AML-193 (cell line): ENCODE data around the gene MRPL28.
"Not testable (repeated sequence)": the region's sequence is repeated elsewhere in the genome, so short reads cannot be mapped to it uniquely, and the experiment has no call there.

Source experiments
- DNase-seq, 2 experiments: peaks; one replicate each; lab custom pipeline; 2025; lab: John Stamatoyannopoulos, UW

MRPL28 gene

DNA sequence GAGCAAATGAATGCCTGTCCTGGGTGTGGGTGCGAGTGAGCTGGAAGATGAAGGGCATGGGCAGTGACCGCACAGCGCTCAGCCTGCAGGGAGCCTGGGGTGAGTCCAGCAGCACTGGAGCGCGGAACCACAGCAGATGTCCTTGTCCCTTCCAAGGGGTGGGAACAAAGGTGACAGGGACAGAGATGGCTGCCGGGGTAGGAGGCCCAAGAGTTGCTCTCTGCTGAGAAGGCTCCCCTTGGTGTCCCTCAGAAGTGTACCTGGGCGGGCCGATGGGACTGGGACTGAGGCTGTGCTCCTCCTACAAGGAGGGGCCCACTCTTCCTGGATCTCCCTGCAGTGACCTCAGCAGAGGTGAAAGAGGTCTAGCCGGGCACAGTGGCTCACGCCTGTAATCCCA is 19.0 kb upstream of the MRPL28 start:
- DNase-seq, result no peak

DNA sequence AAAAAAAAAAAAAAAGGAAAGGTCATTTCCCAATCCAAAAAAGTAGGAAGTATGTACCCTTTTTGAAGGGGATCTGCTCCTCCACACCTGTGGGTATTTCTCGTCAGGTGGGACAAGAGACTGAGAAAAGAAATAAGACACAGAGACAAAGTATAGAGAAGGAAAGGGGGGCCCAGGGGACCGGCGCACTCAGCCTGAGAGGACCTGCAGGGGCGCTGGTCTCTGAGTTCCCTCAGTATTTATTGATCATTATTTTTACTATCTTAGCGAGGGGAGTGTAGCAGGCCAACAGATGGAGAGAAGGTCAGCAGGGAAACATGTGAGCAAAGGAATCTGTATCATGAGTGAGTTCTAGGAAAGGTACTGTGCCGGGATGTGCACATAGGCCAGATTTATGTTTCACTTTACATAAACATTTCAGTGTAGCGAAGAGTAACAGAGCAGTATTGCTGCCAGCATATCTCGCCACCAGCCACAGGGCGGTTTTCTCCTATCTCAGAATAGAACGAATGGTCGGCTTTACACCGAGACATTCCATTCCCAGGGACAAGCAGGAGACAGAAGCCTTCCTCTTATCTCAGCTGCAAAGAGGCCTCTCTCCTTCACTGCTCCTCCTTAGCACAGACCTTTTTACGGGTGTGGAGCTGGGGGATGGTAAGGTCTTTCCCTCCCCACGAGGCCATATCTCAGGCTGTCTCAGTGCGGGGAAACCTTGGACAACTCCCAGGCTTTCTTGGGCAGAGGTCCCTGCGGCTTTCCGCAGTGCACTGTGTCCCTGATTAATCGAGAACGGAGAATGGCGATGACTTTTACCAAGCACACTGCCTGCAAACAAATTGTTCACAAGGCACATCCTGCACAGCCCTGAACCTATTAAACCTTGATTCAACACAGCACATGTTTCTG is 17.7 kb upstream of the MRPL28 start:
- not testable (repeated sequence) for DNase-seq

DNA sequence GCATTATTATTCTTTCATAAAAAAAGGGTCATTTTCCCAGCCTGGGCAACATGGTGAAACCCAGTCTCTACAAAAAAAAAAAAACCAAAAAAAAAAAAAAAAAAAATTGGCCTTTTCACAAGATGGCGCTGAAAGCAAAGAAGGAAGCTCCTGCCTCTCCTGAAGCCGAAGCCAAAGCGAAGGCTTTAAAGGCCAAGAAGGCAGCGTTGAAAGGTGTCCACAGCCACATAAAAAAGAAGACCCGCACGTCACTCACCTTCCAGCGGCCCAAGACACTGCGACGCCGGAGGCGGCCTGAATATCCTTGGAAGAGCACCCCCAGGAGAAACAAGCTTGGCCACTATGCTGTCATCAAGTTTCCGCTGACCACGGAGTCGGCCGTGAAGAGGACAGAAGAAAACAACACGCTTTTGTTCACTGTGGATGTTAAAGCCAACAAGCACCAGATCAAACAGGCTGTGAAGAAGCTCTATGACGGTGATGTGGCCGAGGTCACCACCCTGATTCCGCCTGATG is 16.4 kb upstream of the MRPL28 start:
- DNase-seq, result no peak

DNA sequence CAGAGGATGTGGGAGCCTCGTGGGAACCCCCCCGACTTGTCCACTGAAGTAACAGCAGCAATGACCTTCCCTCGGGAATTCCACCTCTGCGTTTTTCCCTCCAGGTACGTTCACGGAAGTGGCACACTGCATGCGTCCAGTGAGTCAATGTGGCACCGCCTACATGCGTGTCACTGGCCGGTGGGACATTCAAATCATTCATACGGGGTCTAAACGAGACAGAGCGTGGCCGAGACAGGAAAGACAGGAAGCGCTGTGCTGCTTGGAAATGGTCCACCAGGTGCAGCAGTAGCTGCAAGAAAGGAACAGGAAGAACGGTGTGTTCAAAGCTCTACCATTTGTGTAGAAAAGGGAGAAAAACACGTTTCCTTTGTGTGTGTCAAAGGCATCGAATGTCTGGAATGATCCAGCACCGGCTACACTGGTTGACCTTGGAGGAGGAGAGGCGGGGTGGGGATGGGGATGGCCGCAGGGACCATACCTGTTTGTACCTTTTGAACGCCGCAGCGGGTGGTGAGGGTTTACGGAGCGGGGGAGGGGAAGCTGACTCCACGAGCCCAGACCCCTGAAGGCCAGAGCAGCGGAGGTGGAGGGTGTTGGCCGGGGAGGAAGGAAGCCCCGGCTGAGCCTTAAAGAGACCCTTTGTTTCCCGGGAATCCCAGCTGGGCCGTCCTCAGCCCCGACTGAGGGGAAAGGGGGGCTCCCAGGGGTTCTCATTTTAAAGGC is 13.2 kb upstream of the MRPL28 start:
- DNase-seq, result no peak

DNA sequence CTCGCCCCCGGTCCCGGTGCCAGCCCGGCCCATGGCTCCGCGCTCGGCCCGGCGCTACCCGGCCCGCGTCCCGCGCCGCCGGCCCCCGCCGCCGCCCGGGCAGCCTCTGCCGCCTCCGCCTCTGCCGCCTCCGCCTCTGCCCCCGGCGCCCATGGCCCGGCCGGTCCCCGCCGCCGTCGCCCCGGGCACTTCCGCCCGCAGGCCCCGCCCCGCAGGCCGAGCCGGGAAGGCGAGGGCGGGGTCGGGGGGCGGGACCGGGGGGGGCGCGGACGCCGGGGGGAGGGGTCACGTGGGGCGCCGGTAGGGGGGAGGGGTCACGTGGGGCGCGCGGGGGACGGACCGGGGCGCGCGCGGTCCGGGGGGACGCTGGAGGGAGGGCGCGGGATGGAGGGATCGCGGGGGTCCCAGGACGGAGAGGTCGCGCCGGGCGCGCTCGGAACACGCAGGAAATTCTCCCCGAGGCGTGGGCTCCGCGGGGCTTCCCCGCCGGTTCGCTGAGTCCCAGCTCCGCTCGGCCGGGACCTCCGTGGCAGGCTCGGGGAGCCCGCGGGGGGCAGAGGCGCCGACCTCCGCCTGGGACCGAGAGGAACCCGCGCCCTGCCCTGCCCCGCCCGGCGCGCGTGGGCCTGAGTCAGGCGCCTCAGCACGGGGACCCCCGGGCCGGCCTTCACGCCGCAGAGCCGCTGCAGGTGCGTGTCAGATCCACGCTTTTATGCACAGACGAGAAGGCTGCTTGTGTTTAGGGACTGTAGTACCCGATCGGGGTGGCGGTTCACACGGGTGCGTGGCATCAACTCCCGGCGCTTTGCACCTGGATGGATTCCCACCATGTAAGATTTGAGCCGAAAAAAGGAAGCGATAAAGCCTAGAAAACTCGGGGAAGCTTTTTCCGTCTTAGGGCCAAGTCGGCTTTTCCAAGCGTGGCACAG is 11.7 kb upstream of the MRPL28 start, which contains the start of gene PGAP6:
PGAP6 (minus strand) TSS at position 190 of the 929 bp plus-strand sequence; CDS start at position 33, 157 bp downstream.
- DNase-seq, result peak; percentile 21 to 33

DNA sequence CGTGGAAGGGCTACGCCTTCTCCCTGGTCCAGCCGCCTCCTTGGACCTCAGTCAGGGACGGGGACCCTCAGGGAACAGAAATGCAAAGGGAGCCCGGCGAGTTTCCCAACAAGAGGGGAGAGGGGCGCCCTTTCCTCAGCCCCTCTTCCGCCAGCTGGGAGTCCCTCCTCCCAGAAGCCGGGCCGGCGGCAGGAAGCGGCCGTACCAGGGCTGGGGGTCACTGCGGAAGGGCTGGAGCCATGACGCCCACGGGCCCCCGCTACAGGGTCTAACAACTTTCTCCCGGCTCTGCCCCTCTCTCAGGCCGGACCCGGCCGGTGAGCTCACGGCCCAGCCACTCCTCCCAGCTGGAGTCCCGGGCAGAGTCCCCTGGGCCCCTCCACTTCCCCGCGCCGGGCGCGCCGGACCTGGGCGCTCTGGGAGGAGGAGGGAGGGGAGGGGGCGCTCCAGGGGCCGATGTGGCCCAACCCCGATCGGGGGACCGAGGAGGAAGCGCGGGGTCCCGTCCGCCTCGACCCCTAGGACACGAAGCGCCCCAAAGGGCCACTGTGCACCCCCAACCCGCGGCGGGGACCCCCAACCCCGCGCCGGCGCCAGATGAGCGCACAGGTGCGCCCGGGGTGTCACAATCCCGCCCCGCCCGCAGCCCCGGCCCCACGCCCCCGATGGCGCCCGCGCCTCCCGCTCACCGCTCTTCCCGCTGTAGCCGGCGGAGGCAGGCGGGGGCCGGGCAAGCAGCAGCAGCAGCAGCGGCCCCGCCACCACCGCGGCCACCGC is 10.9 kb upstream of the MRPL28 start:
- no peak for DNase-seq

DNA sequence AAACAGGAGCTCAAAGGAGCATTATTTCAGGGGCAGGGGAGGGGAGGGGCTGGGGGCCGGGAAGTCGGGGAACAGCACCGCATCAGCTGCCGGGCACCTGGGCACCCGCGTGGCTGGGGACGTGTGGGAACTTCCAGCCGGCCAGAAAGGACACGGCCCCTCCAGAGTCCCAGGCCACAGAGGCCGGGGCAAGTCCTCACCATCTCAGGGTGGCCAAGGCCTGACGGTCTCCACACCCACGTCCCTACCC is 10.3 kb upstream of the MRPL28 start:
- DNase-seq, result no peak

DNA sequence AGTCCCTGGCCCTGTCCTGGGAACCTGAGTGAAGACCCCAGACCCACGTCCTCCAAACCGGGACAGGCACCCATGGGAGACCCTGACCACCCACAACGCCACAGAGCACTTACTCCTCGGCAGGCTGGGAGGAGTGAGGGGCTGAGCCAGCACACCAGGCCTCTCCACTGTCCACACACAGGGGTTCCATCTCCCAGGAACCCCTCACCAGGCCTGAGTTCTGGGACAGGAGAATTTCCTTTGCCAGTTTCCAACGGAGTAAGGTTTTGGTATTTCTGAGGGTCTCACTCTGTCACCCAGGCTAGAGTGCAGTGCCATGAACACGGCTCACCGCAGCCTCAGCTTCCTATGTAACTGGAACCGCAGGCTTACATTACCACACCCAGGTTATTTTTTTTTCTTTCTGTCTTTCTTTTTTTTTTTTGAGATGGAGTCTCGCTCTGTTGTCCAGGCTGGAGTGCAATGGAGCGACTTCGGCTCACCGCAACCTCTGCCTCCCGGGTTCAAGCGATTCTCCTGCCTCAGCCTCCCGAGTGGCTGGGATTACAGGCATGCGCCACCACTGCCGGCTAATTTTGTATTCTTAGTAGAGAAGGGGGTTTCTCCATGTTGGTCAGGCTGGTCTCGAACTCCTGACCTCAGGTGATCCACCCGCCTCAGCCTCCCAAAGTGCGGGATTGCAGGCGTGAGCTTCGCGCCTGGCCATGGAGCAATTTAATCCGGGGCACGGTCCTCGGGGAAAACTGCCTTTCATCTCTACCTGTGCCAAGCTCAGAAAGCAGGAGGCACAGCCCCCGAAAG is 9.8 kb upstream of the MRPL28 start:
- DNase-seq, result no peak

DNA sequence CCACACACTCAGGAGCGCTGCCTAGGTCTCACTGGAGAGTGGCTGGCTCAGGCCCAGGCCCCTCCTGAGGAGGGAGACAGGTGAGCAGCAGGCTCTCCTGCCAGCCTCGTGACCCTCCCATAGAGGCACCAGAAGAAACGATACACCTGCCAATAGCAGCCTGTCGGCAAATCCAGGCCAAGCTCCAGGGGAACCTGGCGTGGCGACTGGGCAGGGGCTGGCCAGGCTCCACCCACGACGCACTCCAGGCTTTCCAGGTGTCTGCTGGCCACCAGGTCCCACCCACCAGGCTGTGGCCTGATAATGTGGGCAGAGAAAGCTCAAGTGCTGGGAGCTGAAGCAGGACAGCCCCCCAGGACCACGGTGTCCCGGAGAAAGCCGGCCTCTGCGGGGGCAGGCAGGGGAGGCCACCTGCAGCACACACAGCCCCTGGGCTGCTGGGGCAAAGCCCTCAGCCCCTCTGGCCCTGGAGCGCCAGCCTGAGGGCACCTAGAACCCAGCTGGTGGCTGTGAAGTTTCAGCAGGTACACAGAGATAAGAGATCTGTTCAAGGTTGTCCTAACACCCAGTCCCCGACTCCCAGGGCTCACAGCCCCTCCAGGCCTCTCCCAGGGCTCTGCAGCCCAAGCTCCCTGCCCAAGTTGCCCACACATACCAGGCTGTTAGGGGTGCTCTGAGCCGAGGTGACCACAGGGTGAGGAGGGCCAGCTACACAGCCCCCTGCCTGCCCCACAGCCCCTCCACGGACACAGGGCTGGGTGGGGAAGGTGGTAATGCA is 9.0 kb upstream of the MRPL28 start:
- DNase-seq, result no peak

DNA sequence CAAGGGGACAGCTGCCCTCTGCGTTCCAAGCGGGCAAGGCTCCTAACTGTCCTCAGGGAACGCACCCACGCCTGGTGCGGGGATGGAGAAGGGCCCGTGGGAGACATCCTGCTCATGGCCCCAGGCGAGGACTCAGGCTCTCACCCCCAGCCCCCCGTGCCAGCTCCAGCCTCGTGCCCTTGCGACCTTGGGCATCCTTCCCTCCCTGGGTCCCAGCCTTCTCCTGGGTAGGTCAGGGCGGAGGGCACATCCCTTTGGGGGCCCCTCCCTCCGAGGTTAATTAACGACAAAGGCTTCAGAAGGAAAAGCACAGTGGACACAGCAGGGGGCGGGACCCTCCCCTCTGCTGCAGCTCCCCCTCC is 8.5 kb upstream of the MRPL28 start:
- DNase-seq, result no peak

DNA sequence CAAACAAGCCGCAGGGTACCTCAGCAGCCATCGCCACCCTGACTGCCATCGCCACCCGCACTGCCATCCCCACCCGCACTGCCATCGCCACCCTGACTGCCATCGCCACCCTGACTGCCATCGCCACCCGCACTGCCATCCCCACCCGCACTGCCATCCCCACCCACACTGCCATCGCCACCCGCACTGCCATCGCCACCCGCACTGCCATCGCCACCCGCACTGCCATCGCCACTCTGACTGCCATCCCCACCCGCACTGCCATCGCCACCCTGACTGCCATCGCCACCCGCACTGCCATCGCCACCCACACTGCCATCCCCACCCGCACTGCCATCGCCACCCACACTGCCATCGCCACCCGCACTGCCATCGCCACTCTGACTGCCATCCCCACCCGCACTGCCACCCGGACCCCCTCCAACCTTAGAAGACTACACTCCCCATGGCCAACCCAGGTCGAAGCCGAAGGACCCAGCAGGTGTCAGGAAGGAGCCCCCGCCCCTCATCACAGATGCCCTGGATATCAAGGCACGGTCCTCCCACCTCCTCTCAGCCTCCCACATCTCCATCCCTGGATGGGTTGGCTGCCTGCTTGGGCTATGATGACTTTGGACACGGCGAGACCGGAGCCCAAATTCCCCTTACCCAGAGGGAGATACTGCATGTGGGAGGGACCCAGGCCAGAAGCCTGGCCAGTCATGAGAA is 7.9 kb upstream of the MRPL28 start:
- not testable (repeated sequence) for DNase-seq

DNA sequence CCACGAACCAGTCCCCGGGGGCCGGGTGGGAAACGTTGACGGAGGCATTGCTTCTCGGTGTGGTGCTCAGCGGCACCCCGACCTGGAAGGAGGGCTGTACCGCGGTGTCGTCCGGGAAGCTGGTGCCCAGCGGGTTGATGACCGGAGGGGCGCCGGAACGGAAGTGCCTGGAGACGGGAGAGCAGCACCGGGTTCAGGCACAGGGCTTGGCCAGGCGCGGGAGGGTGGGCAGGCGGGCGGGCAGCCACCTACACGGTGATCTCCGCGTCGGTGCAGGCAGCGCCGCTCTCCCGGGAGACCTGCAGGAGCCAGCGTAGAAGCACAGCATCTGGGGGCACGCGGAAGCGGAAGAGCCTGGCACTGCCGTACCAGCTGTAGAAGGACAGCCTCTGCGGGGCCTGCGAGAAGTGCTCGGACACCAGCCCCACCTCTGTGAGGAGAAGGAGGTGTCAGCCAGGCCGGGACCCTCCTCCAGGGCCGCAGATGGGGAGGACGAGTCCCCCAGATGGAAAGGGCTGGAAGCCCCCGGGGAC is 7.1 kb upstream of the MRPL28 start:
- no peak for DNase-seq

DNA sequence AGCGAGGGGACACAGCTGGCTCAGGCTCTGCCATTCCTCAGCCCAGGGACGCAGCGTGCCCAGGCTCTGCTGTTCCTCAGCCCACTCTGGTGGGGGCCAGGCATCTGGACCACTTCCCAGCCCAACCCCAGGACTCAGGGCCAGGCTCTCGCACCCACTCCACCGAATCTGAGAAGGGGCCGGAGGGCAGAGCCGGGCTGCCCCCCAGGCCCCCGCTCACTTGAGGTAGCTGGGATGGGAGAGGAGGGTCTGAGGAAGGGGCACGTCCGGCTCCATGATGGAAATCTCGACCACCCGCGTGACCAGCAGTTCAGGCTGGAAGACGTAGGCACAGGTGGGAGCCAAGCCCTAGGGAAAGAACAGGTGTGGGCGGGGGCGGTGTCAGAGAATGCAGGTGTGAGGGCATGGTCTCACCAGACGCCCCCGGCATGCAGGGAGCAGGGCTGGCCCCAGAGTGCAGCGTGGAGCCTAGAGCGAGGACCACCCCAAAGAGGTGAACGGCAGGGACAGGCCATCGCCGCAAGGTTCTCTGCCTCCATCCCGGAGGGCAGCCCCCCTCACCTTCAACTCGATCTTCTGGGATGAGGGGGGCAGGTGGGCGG is 6.6 kb upstream of the MRPL28 start:
- DNase-seq, result no peak

DNA sequence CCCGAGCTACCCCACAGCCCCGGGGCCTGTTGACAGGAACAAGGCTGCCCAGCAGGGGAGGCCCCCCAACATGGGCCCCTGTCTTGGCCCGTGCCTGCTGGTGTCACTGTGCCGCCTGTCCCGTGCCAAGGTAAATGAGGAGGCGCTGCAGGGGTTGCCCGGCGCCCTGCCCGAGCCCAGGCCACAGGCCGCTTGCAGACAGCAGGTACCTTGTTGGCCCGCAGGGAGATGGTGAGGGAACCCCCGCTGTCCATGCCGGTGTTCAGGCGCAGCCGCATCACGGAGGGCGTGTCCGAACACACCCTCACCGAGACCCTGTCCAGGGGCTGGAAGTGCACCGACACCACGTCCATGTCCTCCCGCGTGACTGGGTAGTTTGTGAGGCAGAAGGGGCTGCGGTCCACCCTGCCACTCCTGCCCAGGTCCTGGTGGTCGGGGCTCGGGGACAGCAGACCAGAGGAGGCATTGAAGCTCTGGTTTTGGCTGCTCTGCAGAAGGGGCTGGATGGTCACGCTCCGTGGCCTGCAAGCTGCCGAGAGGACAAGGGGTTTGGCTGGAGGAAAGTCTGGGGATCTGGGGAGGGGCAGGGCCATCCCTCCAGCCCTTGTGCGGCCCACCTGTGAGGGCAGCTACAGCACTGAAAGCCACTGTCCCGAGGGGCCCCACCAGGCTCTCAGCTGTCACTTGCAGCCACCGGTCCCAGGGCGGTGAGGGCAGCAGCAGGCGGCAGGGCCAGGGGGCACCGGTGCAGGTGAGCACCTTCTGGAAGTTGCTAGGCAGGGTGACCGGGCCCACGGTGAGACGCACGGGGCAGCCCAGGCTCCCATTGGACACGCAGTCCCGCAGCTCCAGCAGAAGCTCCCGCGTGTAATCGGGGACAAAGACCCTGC is 5.8 kb upstream of the MRPL28 start:
- DNase-seq, result no peak

DNA sequence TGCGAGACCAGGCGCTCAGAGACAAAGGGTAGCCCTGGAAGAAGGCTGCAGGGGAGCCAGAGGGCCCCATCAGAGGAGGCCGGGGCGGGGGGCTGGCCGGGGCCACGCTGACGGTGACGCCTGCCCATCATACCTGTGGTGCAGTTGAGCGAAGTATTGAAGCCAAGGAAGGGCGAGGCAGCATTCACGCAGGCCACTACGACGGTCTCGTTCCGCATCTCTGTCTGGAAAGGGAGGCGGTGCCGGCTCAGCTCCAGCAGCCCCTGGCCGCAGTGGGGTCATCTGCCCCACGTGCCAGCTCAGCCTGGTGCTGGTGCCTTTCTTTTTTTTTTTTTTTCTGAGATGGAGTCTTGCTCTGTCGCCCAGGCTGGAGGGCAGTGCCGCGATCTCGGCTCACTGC is 4.9 kb upstream of the MRPL28 start:
- no peak for DNase-seq

DNA sequence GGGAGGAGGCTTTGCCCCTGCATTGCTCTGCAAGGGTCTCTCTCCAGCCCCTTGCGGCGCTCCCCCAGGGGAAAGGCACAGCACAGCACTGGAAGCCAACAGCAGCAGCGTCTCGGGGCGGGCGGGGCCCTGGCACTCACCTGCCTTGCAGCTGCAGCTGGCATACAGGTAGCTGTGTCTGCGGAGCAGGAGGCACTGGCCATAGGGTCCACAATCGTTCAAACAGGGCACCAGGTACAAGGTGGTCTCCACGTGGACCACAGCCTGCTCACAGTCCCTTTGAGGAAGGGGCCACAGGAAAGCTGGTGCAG is 4.2 kb upstream of the MRPL28 start:
- no peak for DNase-seq

DNA sequence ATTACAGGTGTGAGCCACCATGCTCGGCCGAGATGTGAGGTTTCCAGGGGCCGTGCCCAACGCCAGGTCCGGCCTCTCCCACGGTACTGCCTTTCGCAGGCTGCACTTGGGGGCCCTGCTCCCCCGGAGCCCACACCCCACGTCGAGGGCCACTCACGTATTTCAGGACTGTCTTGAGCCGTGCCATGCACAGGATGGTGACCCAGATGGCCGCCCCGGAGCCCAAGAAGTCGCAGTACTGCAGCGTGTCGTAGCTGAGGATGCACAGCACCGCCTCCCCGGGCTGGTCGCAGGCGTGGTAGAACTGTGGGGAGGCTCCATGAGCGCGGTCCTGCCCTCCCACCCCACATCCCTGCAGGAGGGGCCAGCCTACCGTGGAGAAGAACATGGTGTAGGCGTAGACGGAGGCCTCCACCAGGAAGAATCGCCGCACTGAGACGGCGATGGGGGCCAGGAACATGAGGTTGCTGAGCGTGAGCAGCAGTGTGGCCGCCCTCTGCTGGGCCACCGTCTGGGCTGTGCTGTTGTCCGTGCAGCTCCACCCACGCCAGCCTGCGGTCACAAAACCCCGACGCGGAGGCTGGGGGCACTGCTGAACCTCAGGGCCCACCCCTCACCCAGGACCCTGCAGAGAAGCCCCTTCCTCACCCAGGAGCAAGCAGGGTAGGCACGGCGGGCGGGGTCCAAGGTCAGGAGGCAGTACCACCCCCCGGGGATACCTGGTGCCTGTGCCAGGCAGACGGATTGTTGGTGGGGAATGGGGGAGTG is 3.7 kb upstream of the MRPL28 start:
- no peak for DNase-seq
